GM23338 (cell line): Measurements from ENCODE around the gene COBLL1. TPM values are rescaled to one million over a fixed set of nuclear protein-coding genes. Genes with fewer than 3 reads are reported as not detected.

Experiments
- ATAC-seq: fragments of 200-7000 bp; cut with Tn5 transposase; 3 replicates; pipeline ENCODE4 v1.9.1; 2020
- DNase-seq: peaks from one replicate; pipeline ENCODE4 v3.0.0-alpha.2; 2015; ENCODE audit warnings: low spot score
- H2AFZ ChIP-seq: fragments of 200-600 bp; sonication (generic); 2 replicates; pipeline ENCODE4 v1.8.0; 2016; ENCODE audit warnings: antibody characterized with exemption, mild to moderate bottlenecking, moderate library complexity
- H3F3A ChIP-seq: fragments of 200-600 bp; sonication (generic); replicated peaks from 2 replicates; pipeline ENCODE4 v1.8.0; 2017; ENCODE audit warnings: antibody characterized with exemption, mixed run types, low read depth
- H3K27ac ChIP-seq: fragments of 200-600 bp; sonication (generic); 2 replicates; pipeline ENCODE4 v1.6.1; 2016; ENCODE audit warnings: low read depth
- H3K27me3 ChIP-seq: fragments of 200-600 bp; sonication (generic); 2 replicates; pipeline ENCODE4 v1.8.0; 2016; ENCODE audit warnings: mild to moderate bottlenecking, mixed run types, moderate library complexity; ENCODE audit not compliant: insufficient read depth
- H3K36me3 ChIP-seq: fragments of 200-600 bp; sonication (generic); 2 replicates; pipeline ENCODE4 v1.8.0; 2016; ENCODE audit warnings: mild to moderate bottlenecking; ENCODE audit not compliant: insufficient read depth
- H3K4me1 ChIP-seq: fragments of 200-600 bp; sonication (generic); 2 replicates; pipeline ENCODE4 v1.8.0; 2016; ENCODE audit warnings: mild to moderate bottlenecking, moderate library complexity; ENCODE audit not compliant: insufficient read depth
- H3K4me2 ChIP-seq: fragments of 200-600 bp; sonication (generic); 2 replicates; pipeline ENCODE4 v1.7.1; 2017; ENCODE audit warnings: mixed run types
- H3K4me3 ChIP-seq: fragments of 200-600 bp; sonication (generic); 2 replicates; pipeline ENCODE4 v1.6.1; 2016; ENCODE audit warnings: mixed run types
- H3K79me2 ChIP-seq: fragments of 200-600 bp; sonication (generic); replicated peaks from 2 replicates; pipeline ENCODE4 v1.8.0; 2017; ENCODE audit warnings: mild to moderate bottlenecking; ENCODE audit not compliant: insufficient read depth
- H3K9me2 ChIP-seq: fragments of 200-600 bp; sonication (generic); 2 replicates; pipeline ENCODE4 v1.8.0; 2017; ENCODE audit not compliant: insufficient read depth
- H4K20me1 ChIP-seq: fragments of 200-600 bp; sonication (generic); replicated peaks from 2 replicates; pipeline ENCODE4 v1.8.0; 2017; ENCODE audit warnings: mild to moderate bottlenecking; ENCODE audit not compliant: insufficient read depth
- H3K27ac Mint-ChIP-seq: 2 replicates; pipeline ENCODE4 v1.8.0; 2020; ENCODE audit warnings: inconsistent platforms, mild to moderate bottlenecking, moderate library complexity, mixed read lengths
- H3K27me3 Mint-ChIP-seq: 3 replicates; pipeline ENCODE4 v1.8.0; 2022; ENCODE audit warnings: low read depth, mild to moderate bottlenecking, moderate library complexity, mixed read lengths, inconsistent platforms; ENCODE audit not compliant: insufficient read depth, poor library complexity
- H3K36me3 Mint-ChIP-seq: 3 replicates; pipeline ENCODE4 v1.8.0; 2021; ENCODE audit warnings: low read depth, mild to moderate bottlenecking, inconsistent platforms, moderate library complexity, mixed read lengths
- H3K4me1 Mint-ChIP-seq: 3 replicates; pipeline ENCODE4 v1.8.0; 2020; ENCODE audit warnings: mild to moderate bottlenecking, inconsistent platforms, mixed read lengths
- H3K4me3 Mint-ChIP-seq: 3 replicates; pipeline ENCODE4 v1.8.0; 2021; ENCODE audit warnings: moderate library complexity, mild to moderate bottlenecking, inconsistent platforms, mixed read lengths
- H3K9me3 Mint-ChIP-seq: 3 replicates; pipeline ENCODE4 v1.8.0; 2020; ENCODE audit warnings: moderate library complexity, mild to moderate bottlenecking, inconsistent platforms, mixed read lengths
- CREB1 ChIP-seq: fragments of 250-450 bp; sonication (Bioruptor Pico); IDR thresholded peaks from 2 replicates; pipeline ENCODE4 v1.5.0; 2020; ENCODE audit warnings: low read depth, mild to moderate bottlenecking, moderate library complexity
- EZH2 ChIP-seq: fragments of 200-600 bp; sonication (generic); IDR thresholded peaks from one replicate; pipeline ENCODE4 v1.8.0; 2017; ENCODE audit warnings: antibody characterized with exemption, mild to moderate bottlenecking, low read depth; ENCODE audit not compliant: unreplicated experiment
- EZH2phosphoT487 ChIP-seq: fragments of 200-600 bp; sonication (generic); IDR thresholded peaks from one replicate; pipeline ENCODE4 v1.8.1; 2018; ENCODE audit warnings: antibody characterized with exemption; ENCODE audit not compliant: unreplicated experiment
- JUNB ChIP-seq: IDR thresholded peaks from one replicate; pipeline ENCODE4 v1.6.1; 2016; ENCODE audit warnings: antibody characterized with exemption; ENCODE audit not compliant: unreplicated experiment
- POLR2AphosphoS5 ChIP-seq: IDR thresholded peaks from 2 replicates; pipeline ENCODE4 v1.6.1; 2016; ENCODE audit warnings: antibody characterized with exemption, low read depth
- REST ChIP-seq: IDR thresholded peaks from one replicate; pipeline ENCODE4 v1.6.1; 2018; ENCODE audit warnings: antibody characterized with exemption; ENCODE audit not compliant: unreplicated experiment
- STAT1 ChIP-seq: IDR thresholded peaks from one replicate; pipeline ENCODE4 v1.6.1; 2016; ENCODE audit warnings: antibody characterized with exemption; ENCODE audit not compliant: unreplicated experiment
- ZNF114 ChIP-seq: fragments of 250-450 bp; sonication (Bioruptor Pico); IDR thresholded peaks from 2 replicates; pipeline ENCODE4 v1.5.0; 2020; ENCODE audit warnings: mild to moderate bottlenecking, moderate library complexity
- ZNF331 ChIP-seq: fragments of 250-450 bp; sonication (Bioruptor Pico); IDR thresholded peaks from 2 replicates; pipeline ENCODE4 v1.5.0; 2020; ENCODE audit warnings: low read depth, mild to moderate bottlenecking, moderate library complexity
- ZNF462 ChIP-seq: fragments of 250-450 bp; sonication (Bioruptor Pico); IDR thresholded peaks from 2 replicates; pipeline ENCODE4 v1.5.0; 2020; ENCODE audit warnings: mild to moderate bottlenecking, moderate library complexity
- polyA plus RNA-seq: library from polyadenylated mRNA; unstranded; fragments of >200 nt; fragmentation: Nextera tagmentation; extraction: Ambion mirVana; gene quantifications from 2 replicates; pipeline ENCODE4 v1.2.1, GENCODE V29; 2016
- total RNA-seq: library from RNA; depleted of rRNA; stranded (reverse); fragments of >200 nt; shearing (Covaris generic); gene quantifications from 2 replicates; pipeline ENCODE4 v1.2.3, GENCODE V29; 2014

The COBLL1 gene
- total and polyA plus RNA-seq, 2 experiments from 2014 or later = 2.9 to 7.4 TPM

GRCh38 chr2:164879901-164880535, 38.4 kb upstream of the COBLL1 start:
- H3K79me2 ChIP-seq = no peaks in the 10 kb centered on the region
- no peaks in the 10 kb centered on the region for H3K9me3 Mint-ChIP-seq
- no peak for TF ChIP-seq EZH2
- no peak for TF ChIP-seq POLR2AphosphoS5
- TF ChIP-seq ZNF331 (CRISPR knock-in tag) = no peak
- TF ChIP-seq ZNF462 (CRISPR knock-in tag) = no peak
- no peak for TF ChIP-seq CREB1
- no peak for TF ChIP-seq JUNB
- TF ChIP-seq ZNF114 (CRISPR knock-in tag) = no peak
- no peak for TF ChIP-seq REST
- no peak for TF ChIP-seq STAT1
- TF ChIP-seq EZH2phosphoT487 = no peak

More at GRCh38 chr2:164879901-164880535, 38.4 kb upstream of the COBLL1 start:
- H3K27me3 ChIP-seq = no peaks in the 10 kb centered on the region
- no peak overlapping the region for H2AFZ ChIP-seq
- H3K4me1 ChIP-seq = no peaks in the 10 kb centered on the region
- Mint-ChIP-seq H3K27ac (no peak overlapping the region), H3K4me1 (peaks cover 4% of the 10 kb centered on the region; the same call in 1 of the 3 replicates), H3K4me3 (no peak overlapping the region), H3K36me3 (no peaks in the 10 kb centered on the region), H3K27me3 (no peaks in the 10 kb centered on the region)
- no peaks in the 10 kb centered on the region for H3K9me2 ChIP-seq
- H3K4me2 ChIP-seq = no peak overlapping the region
- no peaks in the 10 kb centered on the region; the same call in 1 of the 2 replicates for H3K36me3 ChIP-seq
- DNase-seq = no peak
- no peaks in the 10 kb centered on the region for H3F3A ChIP-seq
- no peak for ATAC-seq
- no peak overlapping the region for H3K4me3 ChIP-seq
- H3K27ac ChIP-seq = no peak overlapping the region
- H4K20me1 ChIP-seq = no peaks in the 10 kb centered on the region
